Left renal cortex interstitium (tissue), 4 donors: ENCODE data around the gene EHF. TPM values are rescaled to one million over a fixed set of nuclear protein-coding genes. Genes with fewer than 3 reads are reported as not detected.

Experiments used
- DNase-seq, 4 donors: peaks; one replicate each; pipeline ENCODE4 v3.0.0-alpha.2; 2013; ENCODE audit warnings: low read depth in 4 of 4, low spot score in 2 of 4, missing footprints in 1 of 4
- polyA plus RNA-seq, 4 donors: library from polyadenylated mRNA; unstranded; fragments of 120-200 nt; gene quantifications; one replicate each; pipeline ENCODE4 v1.2.1, GENCODE V29; 2013; ENCODE audit not compliant: insufficient read length in 4 of 4

The EHF gene
- polyA plus RNA-seq, 4 donors = 17.8 to 34.5 (median 24.7) TPM

GRCh38 chr11:34620202-34620601, 691 bp upstream of the EHF start:
- DNase-seq = no peak

DNA sequence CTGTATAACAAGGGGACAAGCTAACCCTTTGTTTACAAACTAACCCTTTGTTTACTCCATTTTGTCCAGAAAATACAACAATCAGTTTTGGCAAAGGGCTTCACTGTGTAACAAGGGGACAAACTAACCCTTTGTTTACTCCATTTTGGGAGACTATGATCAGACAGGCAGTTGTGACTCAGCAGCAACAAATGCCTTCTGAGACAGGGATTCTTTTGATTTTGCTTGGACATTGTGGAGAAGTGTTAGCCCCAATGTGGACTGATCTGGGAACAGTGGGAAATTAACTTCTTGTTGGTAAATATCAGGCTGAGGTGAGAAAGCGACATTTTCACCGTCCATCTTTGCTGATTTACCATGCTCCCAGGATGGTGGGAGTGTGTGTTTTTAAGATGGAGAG, 983 bp downstream of the EHF start:
- no peak for DNase-seq

DNA sequence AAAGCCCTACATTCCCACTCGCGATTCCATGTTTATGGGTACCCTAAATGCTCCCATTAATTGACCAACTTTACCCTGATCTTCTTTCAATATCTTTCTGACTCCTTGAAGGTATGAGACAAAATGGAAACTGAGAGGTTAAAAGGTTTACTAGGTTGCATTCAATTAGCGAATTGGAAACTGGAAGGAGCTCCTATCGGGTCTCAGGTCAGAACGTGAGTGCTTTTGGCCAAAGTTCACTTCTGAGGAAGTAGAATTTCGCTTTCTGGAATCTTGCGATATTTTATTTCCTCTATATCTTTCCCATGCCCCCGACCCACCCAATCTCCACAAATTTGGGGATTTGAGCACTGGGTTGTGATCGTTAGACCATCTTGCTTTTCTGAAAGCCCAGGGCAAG, 2.6 kb downstream of the EHF start:
- DNase-seq = no peak

DNA sequence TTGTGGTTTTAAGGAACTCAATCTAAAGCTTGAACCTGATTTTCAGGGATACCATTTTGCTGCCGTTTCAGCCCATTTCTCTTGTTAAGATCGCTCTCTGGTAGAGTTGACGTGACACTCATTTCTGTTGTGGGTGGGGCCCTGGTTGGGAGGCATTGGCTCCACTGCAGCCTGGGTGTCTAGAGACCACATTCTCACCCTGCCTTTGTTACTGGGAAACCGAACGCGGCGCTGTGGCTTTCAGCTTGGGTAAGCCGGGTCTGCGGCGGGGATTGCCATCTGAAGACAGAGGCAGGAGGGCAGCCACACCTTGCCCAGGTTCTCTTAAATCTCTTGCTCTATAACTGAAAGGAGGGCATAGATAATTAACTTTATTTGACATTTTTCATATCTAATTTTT, 3.2 kb downstream of the EHF start:
- no peak for DNase-seq

- DNase-seq = no peak
Observed at GRCh38 chr11:34625576-34625975, 4.7 kb downstream of the EHF start.

GRCh38 chr11:34626393-34626792, 5.5 kb downstream of the EHF start:
- DNase-seq = no peak

GRCh38 chr11:34627197-34627596, 6.3 kb downstream of the EHF start:
- no peak for DNase-seq

DNA sequence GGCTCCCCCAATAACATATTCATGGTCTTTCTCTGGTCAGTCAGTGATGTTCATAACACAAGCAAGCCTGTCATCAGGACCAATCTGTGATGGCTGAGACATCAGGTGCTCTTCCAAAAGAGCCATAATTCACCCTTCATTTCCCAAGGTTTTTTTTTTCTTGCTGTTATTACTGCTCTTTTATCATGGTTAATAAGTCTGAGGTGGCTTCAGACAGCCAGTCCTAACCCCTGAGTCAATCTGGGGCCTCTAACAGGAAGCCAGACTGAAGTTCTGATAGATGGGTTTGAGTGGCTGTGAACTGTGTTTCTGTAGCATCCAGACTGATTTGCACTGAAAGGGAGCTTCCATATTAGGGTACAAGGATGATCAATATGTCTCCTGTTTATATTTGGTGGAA, 8.8 kb downstream of the EHF start:
- DNase-seq = no peak

DNA sequence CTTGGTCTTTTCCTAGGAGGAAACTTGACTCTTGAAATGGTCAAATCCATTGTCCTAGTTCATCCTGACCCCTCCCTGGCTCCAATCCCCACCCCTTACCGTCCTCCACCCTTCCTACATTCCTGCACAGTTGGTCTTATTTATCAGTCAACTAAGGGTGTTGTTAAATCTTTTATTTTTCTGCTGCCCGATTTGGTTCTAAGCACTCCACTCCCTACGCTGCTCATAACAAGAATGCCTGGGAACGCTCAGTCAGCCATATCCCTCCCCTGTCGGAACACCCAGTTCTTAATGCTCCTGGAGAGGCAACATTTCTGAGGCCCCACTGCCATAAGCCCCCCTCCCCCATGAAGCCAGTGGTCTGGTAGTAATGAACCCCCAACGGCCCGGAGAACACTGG, 9.7 kb downstream of the EHF start:
- no peak for DNase-seq

- no peak for DNase-seq
Observed at GRCh38 chr11:34631297-34631696, 10.4 kb downstream of the EHF start.

GRCh38 chr11:34631737-34632104, 10.8 kb downstream of the EHF start:
- no peak for DNase-seq

DNA sequence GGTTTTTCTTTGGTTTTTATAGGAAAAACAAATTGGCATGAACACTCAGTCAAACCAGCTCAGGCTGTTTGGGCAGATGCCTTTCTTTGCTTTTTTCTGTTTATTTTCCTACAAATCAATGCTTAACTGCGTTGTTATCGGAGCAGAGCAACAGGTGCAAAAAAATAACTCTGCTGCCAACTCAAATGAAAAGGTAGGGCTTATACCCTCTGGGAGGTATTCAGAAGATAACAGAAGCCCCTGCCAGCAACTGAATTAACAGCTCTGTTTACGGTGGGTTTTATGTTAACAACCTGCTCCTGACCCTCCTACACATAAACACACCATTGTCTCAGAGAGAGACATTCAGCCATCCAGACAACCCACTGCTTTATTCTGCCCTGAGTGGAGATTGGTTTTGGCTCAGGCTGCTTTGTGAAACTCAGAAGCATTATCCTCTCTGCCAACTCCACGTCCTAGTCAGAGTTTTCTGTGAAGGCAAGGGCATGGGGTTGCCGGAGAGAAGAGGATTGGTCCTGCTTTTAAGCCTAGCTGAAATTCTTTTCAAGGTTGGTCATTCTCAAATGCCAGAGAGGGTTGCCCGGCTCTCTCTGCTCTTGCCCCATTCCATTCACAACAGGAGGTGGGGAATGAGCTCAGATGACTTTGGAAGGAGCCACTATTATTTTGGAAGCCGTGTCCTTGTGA, 11.4 kb downstream of the EHF start:
- DNase-seq = no peak

DNA sequence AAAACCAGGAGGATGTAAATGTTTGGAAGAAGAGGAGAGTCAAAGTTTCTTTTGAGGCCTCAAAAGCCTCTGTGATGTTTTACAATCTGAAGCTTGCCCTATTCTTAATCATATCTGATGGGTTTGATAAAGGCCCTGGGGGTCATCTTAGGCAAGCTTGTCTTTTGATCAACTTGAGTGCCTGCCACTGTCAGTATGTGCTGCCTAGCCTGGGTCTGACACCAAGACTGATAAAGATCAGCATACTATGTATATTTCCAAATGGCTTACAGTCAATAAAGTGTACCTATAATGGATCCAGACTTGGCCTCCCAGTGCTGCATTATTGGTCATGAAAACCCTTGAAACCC, 12.7 kb downstream of the EHF start:
- DNase-seq = no peak

- DNase-seq = no peak
Observed at GRCh38 chr11:34633990-34634693, 13.2 kb downstream of the EHF start.

DNA sequence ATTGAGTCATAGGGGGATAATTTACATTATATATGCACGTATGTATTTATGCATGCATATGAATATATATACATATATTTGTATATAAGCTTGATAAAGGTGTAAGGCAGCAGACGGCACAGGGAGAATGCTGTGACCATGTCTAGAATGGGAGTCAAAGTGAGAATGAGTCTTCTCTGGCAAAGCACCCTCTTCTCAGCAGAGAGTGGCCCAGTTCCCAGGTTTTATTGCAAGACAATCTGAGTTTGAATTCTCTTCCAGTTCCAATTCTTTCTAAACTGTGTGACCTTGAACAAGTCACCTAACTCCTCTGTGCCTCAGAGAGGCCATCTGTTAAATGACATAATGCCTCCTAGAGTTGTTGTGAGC, 13.8 kb downstream of the EHF start:
- DNase-seq = no peak

DNA sequence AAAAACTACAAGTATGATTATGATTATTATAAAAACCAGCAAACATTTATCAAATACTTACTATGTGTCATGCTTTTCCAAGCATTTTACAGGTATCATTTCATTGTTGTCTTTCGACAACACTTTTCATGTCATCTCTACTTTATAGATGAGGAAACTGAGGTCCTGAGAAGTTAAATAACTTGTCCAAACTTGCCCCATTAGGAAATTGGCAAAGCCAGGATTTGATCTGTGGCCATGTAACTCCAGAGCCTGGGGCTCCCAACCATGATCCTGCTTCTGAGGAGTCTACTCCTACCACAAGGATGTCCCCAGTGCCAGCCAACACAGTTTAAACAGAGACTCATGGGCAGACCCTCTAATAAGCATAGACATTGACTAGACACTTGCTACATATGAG, 15.2 kb downstream of the EHF start:
- no peak for DNase-seq

DNA sequence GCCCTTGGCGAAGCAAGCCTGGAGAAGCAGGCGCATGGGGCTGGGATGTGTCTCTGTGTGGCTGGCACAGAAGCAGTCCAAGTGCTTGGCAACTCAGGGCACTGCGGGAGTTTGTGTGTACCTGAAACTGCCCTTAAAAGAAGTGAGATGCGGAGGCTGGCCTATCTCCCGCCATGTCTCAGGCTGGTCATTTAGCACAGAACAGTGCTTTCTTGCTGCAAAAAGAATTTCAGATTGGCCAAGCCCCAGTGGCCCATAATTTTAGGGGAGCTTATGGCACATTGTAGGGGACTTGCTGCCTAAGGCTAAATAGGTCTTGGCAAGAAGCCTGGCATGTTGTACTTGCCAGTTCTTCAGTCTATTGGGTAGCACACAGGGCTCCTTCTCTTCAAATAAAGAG, 16.4 kb downstream of the EHF start:
- no peak for DNase-seq

GRCh38 chr11:34638897-34639296, 18.0 kb downstream of the EHF start:
- DNase-seq = no peak

- DNase-seq = no peak
Observed at GRCh38 chr11:34639545-34639944, 18.7 kb downstream of the EHF start.

DNA sequence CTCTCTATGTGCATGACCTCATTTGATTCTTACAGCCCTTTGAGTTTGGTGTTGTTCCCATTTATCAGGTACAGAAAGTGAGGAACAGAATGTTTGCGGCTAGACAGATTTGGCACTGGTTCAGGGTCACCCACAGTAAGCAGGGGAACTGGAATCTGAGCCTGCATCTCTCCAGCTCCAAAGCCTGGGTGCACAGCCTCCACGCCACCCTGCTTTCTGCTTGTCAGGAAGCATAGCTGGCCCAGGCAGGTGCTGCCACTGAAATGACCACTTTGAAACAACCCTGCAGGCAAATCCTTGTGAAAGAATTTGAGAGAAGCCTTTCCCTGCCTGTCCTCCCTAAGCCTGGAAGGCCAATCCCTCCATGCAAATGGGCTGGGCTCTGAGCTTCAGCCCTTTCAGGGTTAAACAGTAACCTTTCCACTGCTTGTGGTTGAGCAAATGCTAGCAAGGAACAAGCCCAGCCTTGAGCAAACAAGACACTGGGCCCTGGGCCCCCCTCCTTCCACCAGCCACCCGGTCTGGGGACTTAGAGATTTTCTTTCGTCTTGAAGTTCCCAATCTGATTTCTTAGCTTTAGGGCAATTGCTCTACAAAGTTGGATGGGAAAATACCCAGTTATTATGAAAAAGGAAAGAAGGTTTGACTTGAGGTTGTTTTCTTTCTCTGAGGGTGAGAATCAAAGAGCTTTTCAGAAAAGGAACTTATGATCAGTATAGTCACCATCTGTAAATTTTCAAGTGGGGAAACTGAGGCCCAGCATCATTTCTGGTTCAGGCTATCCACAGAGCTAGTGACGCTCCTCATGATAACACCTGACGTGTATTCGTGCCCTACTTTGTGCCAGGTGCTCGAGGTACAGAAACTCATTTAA, 19.4 kb downstream of the EHF start:
- DNase-seq = no peak

- DNase-seq = no peak
Observed at GRCh38 chr11:34640924-34641275, 20.0 kb downstream of the EHF start.

DNA sequence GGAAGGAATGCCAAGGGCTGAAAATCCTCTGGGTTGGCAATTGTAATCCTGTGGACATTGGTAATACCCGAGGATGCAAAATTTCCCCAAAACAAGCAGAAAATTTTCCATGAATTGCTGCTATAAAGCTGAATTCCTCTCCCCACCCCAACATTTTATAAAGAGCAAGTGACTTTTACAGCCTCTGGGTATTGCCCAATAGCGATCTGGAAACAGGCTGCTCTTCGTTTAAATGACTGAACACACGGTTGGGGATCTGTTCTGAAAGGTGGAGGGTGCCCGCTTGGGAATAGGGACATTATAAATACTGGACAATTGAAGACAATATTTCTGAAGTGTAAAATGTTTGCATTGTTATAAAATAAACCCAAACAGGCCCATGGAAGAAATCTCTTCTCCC, 20.6 kb downstream of the EHF start:
- DNase-seq = no peak
